ENCODE results near the gene IVD.

Gene IVD

DNA sequence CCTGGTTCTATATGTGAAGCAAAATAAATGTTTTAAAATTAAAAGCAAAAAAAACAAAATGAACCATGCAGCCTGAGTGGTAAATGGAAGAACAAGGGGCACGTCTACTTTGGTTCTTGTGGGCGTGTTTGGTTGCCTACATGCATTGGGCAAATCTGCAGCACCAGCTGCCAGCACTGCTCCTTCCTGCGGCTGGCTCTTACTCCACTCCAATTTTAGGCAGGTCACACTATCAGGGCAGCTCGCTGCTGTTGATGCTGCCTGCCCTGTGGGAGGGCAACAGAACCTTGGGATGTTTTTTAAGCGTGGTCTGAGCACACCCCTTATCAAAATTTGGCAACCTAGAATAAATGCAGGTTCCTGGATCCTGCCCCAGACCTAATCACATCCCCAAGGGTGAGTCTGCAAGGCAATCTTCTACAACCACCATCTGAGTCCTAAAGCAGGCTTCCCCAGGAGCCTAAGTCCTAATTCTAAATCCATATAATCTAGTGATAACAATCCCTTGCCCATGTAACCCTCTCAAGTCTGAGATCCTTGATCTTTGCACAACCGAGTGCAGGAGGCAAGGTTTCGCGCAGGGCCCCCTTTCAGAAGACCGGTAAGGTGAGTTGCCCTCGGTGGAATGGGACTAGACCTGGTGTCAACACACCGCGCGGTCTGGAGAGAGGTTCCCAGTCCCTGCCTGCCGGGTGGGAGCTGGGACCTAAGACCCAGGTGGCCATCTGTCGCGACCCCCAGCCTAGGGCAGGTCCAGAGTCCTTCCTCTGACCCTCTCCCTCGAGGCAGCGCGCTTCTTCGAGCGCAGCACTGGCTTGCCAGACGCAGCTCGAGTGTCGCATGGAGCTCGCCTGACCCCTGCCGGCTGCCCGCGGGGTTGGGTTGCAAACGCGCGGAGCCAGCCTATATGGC, 15.9 kb downstream of the IVD start:
- peaks cover 11% of the 10 kb centered on the region for H3K27me3 Mint-ChIP-seq (ENCODE audit: low read depth)
- no peaks in the 10 kb centered on the region for H3K9me3 Mint-ChIP-seq
- H3K4me3 Mint-ChIP-seq = no peak overlapping the region
- peaks cover 19% of the 10 kb centered on the region for H3K4me1 Mint-ChIP-seq
- H3K36me3 Mint-ChIP-seq (ENCODE audit: low read depth) = peaks cover 8% of the 10 kb centered on the region
- no peak overlapping the region for H3K27ac Mint-ChIP-seq
- peak; percentile 81 to 85 (median 84) for TF ChIP-seq CTCF (IDR thresholded peaks at IDR 0.05; ENCODE audit: unreplicated experiment in 3 of 3)

DNA sequence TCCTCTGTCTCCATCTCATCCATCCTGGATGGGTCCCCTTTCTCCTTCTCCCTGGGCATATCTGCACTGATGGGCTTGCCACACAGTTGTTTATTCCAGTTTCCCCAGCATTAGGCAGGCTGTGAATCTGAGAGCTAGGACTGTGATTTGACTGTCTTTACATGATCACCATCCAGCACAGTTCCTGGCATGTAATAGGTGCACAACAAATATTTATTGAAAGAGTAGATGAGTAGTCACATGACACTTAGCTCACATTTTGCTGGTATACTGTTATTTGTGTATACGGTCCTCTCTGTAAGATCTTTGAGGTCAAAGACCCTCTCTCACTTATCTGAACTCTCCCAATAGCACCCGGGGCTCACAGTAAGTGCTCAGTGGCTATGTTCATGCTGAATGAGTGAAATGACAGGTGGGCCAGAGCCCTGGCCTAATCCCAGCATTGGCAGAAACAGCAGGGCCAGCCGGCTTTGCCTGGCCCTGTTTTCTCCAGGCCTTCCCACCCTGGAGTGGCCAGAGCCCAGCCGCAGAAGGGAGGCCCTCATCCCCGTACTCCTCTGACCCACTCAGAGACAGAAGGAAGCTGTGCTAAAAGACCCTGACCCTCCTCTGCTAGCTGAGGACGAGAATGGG, 19.0 kb downstream of the IVD start:
- H3K4me3 Mint-ChIP-seq = no peak overlapping the region
- no peaks in the 10 kb centered on the region for H3K9me3 Mint-ChIP-seq
- peaks cover 15% of the 10 kb centered on the region for H3K27me3 Mint-ChIP-seq (ENCODE audit: low read depth)
- TF ChIP-seq CTCF (IDR thresholded peaks at IDR 0.05; ENCODE audit: unreplicated experiment in 3 of 3) = no peak
- peaks cover 19% of the 10 kb centered on the region for H3K4me1 Mint-ChIP-seq
- H3K36me3 Mint-ChIP-seq (ENCODE audit: low read depth) = no peaks in the 10 kb centered on the region
- no peak overlapping the region for H3K27ac Mint-ChIP-seq

DNA sequence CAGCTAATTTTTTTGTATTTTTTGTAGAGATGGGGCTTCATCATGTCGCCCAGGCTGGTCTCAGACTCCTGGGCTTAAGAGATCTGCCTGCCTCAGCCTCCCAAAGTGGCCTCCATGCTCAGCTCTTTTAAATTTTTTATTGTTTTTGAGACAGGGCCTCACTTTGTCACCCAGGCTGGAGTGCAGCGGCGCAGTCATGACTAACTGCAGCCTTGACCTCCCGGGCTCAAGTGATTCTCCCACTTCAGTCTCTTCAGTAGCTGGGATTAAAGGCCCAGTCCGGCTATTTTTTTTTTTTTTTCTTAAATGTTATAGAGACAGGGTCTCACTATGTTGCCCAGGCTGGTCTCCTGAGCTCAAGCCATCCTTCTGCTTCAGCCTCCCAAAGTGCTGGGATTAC, 20.1 kb downstream of the IVD start:
- Mint-ChIP-seq H3K4me1 (peaks cover 21% of the 10 kb centered on the region), H3K4me3 (no peak overlapping the region), H3K9me3 (no peaks in the 10 kb centered on the region), H3K36me3 (ENCODE audit: low read depth) (no peaks in the 10 kb centered on the region), H3K27ac (no peak overlapping the region), H3K27me3 (ENCODE audit: low read depth) (peaks cover 20% of the 10 kb centered on the region)
- no peak for TF ChIP-seq CTCF (IDR thresholded peaks at IDR 0.05; ENCODE audit: unreplicated experiment in 3 of 3)

- H3K4me1 Mint-ChIP-seq = peaks cover 14% of the 10 kb centered on the region
These were observed 21.6 kb downstream of the IVD start for GRCh38 chr15:40427188-40427587.

GRCh38 chr15:40428185-40428584, 22.6 kb downstream of the IVD start:
- Mint-ChIP-seq H3K27me3 (ENCODE audit: low read depth) (peaks cover 22% of the 10 kb centered on the region), H3K9me3 (no peaks in the 10 kb centered on the region), H3K27ac (no peak overlapping the region), H3K4me3 (no peak overlapping the region), H3K36me3 (ENCODE audit: low read depth) (no peaks in the 10 kb centered on the region), H3K4me1 (peaks cover 14% of the 10 kb centered on the region)
- no peak for TF ChIP-seq CTCF (IDR thresholded peaks at IDR 0.05; ENCODE audit: unreplicated experiment in 3 of 3)

More at GRCh38 chr15:40427188-40427587, 21.6 kb downstream of the IVD start:
- no peak overlapping the region for H3K4me3 Mint-ChIP-seq
- H3K9me3 Mint-ChIP-seq = no peaks in the 10 kb centered on the region
- no peaks in the 10 kb centered on the region for H3K36me3 Mint-ChIP-seq (ENCODE audit: low read depth)
- H3K27me3 Mint-ChIP-seq (ENCODE audit: low read depth) = peaks cover 19% of the 10 kb centered on the region
- H3K27ac Mint-ChIP-seq = no peak overlapping the region
- TF ChIP-seq CTCF (IDR thresholded peaks at IDR 0.05; ENCODE audit: unreplicated experiment in 3 of 3) = no peak

Data from nephron (organoid).